ENCODE results near the gene PCDH7. TPM values are rescaled to one million over a fixed set of nuclear protein-coding genes. Genes with fewer than 3 reads are reported as not detected.

Gene PCDH7
- total RNA-seq (ENCODE audit: low replicate concordance) = 63.0 and 172 TPM in 2 replicates

- peak within 1 kb of the TSS; percentile 88 for H3K4me3 ChIP-seq (ENCODE audit: low read depth, low read length)
- peak; percentile 80 for DNase-seq (ENCODE audit: low read depth)
- TF ChIP-seq CTCF (IDR thresholded peaks at IDR 0.05; ENCODE audit: insufficient read depth, low read length) = no peak
Observed at GRCh38 chr4:30720021-30720660, at the start of gene PCDH7. Gene PCDH7, plus strand, starts transcription at chr4:30720369. Its CDS starts 1,054 bp downstream, at chr4:30721423.

GRCh38 chr4:30671926-30672448 lies 48.2 kb upstream of the PCDH7 start:
- DNase-seq (ENCODE audit: low read depth) = no peak
- H3K4me3 ChIP-seq (ENCODE audit: low read depth, low read length) = no peak overlapping the region
- TF ChIP-seq CTCF (IDR thresholded peaks at IDR 0.05; ENCODE audit: insufficient read depth, low read length) = no peak

GRCh38 chr4:30696191-30696590 lies 24.0 kb upstream of the PCDH7 start:
- no peak for TF ChIP-seq CTCF (IDR thresholded peaks at IDR 0.05; ENCODE audit: insufficient read depth, low read length)
- no peak overlapping the region for H3K4me3 ChIP-seq (ENCODE audit: low read depth, low read length)
- DNase-seq (ENCODE audit: low read depth) = peak; percentile 2

- peak; percentile 78 for DNase-seq (ENCODE audit: low read depth)
Observed at GRCh38 chr4:30714408-30715031, 5.6 kb upstream of the PCDH7 start.

GRCh38 chr4:30716158-30716557 lies 4.0 kb upstream of the PCDH7 start:
- peak; percentile 62 for TF ChIP-seq CTCF (IDR thresholded peaks at IDR 0.05; ENCODE audit: insufficient read depth, low read length)
- DNase-seq (ENCODE audit: low read depth) = peak; percentile 66

More at GRCh38 chr4:30714408-30715031, 5.6 kb upstream of the PCDH7 start:
- H3K4me3 ChIP-seq (ENCODE audit: low read depth, low read length) = no peak overlapping the region
- peak; percentile 90 for TF ChIP-seq CTCF (IDR thresholded peaks at IDR 0.05; ENCODE audit: insufficient read depth, low read length)

GRCh38 chr4:30716681-30717207 lies 3.4 kb upstream of the PCDH7 start:
- TF ChIP-seq CTCF (IDR thresholded peaks at IDR 0.05; ENCODE audit: insufficient read depth, low read length) = no peak
- DNase-seq (ENCODE audit: low read depth) = peak; percentile 38
- H3K4me3 ChIP-seq (ENCODE audit: low read depth, low read length) = peak overlapping the region; percentile 88

More at GRCh38 chr4:30716158-30716557, 4.0 kb upstream of the PCDH7 start:
- H3K4me3 ChIP-seq (ENCODE audit: low read depth, low read length) = peak overlapping the region; percentile 88

All from fibroblast of the aortic adventitia (primary cell).